ENCODE data around the gene VTI1A.

DNA sequence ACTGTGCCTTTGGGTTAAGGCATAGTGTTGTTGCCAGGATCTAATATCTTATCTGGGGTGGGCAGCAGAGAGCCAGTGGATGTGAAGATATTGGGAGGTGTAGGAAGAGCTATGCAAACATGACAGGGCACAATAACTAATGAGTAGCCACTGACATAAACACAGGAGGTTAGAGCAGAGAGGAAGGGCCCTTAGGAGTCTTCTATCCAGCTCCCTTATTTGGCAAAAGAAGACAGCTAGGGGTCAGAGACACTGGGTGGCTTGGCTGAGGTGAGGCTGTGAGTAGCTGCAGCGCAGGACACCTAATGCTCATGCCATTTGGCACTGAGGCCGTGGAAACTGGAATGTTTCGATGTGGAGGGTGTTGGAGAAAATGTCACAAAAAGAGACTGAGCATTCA lies 326.8 kb downstream of the VTI1A start:
- TF ChIP-seq, protein P1, sequence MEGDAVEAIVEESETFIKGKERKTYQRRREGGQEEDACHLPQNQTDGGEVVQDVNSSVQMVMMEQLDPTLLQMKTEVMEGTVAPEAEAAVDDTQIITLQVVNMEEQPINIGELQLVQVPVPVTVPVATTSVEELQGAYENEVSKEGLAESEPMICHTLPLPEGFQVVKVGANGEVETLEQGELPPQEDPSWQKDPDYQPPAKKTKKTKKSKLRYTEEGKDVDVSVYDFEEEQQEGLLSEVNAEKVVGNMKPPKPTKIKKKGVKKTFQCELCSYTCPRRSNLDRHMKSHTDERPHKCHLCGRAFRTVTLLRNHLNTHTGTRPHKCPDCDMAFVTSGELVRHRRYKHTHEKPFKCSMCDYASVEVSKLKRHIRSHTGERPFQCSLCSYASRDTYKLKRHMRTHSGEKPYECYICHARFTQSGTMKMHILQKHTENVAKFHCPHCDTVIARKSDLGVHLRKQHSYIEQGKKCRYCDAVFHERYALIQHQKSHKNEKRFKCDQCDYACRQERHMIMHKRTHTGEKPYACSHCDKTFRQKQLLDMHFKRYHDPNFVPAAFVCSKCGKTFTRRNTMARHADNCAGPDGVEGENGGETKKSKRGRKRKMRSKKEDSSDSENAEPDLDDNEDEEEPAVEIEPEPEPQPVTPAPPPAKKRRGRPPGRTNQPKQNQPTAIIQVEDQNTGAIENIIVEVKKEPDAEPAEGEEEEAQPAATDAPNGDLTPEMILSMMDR (conservative IDR thresholded peaks at IDR 0.05; ENCODE audit: low read depth in 2 of 2), result no peak
- TF ChIP-seq, protein P2, sequence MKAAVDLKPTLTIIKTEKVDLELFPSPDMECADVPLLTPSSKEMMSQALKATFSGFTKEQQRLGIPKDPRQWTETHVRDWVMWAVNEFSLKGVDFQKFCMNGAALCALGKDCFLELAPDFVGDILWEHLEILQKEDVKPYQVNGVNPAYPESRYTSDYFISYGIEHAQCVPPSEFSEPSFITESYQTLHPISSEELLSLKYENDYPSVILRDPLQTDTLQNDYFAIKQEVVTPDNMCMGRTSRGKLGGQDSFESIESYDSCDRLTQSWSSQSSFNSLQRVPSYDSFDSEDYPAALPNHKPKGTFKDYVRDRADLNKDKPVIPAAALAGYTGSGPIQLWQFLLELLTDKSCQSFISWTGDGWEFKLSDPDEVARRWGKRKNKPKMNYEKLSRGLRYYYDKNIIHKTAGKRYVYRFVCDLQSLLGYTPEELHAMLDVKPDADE (IDR thresholded peaks at IDR 0.05), result no peak
- TF ChIP-seq EZH2 (IDR thresholded peaks at IDR 0.05; ENCODE audit: low read depth, unreplicated experiment), result no peak
- no peak for TF ChIP-seq NANOG (IDR thresholded peaks at IDR 0.05; ENCODE audit: borderline replicate concordance)
- no peak for TF ChIP-seq EZH2phosphoT487 (IDR thresholded peaks at IDR 0.05; ENCODE audit: unreplicated experiment)
- TF ChIP-seq REST (IDR thresholded peaks at IDR 0.05; ENCODE audit: unreplicated experiment), result no peak
- no peak for TF ChIP-seq POLR2AphosphoS5 (IDR thresholded peaks at IDR 0.05; ENCODE audit: low read depth)
- no peak for TF ChIP-seq CREB1 (CRISPR knock-in tag; IDR thresholded peaks at IDR 0.05; ENCODE audit: low read depth)
- no peak for TF ChIP-seq STAT1 (IDR thresholded peaks at IDR 0.05; ENCODE audit: unreplicated experiment)
- TF ChIP-seq JUNB (IDR thresholded peaks at IDR 0.05; ENCODE audit: unreplicated experiment), result no peak
- TF ChIP-seq ZNF331 (CRISPR knock-in tag; IDR thresholded peaks at IDR 0.05; ENCODE audit: low read depth), result no peak
- TF ChIP-seq ZNF114 (CRISPR knock-in tag; IDR thresholded peaks at IDR 0.05), result no peak
- TF ChIP-seq ZNF462 (CRISPR knock-in tag; IDR thresholded peaks at IDR 0.05), result no peak
